ENCODE results near the gene ARAP1. TPM values are rescaled to one million over a fixed set of nuclear protein-coding genes. Genes with fewer than 3 reads are reported as not detected.

Gene ARAP1
- total RNA-seq, 3 donors from 2014 or later = 85.9 to 109 (median 97.0) TPM

DNA sequence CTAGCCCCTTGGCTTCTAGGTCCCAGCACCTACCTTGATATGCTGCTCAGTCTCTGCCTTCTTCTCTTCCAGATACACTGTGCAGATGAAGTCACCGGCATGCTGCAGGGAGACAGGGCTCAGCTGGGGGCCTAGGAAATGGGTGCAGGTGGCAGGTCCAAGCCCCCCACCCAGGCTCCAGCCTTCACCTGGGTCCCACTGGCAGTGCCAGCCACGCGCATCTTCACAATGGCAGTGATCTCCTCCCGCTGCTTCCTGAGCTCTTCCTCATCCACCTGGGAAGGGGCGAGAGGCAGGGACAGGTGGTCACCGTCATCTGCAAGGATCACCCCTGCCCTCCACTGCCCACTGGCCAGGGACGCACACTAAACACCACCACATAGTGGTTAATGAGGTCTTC lies 56.9 kb downstream of the ARAP1 start:
- Histone ChIP-seq H3K27ac (peak overlapping the region in 1 of 2 donors; percentile 12), H3K27me3 (no peaks in the 10 kb centered on the region), H3K36me3 (peaks cover 11% of the 10 kb centered on the region), H3K4me1 (no peaks in the 10 kb centered on the region), H3K9me3 (no peaks in the 10 kb centered on the region), H3K4me3 (no peak overlapping the region)
- TF ChIP-seq POLR2A (IDR thresholded peaks at IDR 0.05) (no peak), POLR2AphosphoS5 (IDR thresholded peaks at IDR 0.05) (no peak)
- TF ChIP-seq, protein P1, sequence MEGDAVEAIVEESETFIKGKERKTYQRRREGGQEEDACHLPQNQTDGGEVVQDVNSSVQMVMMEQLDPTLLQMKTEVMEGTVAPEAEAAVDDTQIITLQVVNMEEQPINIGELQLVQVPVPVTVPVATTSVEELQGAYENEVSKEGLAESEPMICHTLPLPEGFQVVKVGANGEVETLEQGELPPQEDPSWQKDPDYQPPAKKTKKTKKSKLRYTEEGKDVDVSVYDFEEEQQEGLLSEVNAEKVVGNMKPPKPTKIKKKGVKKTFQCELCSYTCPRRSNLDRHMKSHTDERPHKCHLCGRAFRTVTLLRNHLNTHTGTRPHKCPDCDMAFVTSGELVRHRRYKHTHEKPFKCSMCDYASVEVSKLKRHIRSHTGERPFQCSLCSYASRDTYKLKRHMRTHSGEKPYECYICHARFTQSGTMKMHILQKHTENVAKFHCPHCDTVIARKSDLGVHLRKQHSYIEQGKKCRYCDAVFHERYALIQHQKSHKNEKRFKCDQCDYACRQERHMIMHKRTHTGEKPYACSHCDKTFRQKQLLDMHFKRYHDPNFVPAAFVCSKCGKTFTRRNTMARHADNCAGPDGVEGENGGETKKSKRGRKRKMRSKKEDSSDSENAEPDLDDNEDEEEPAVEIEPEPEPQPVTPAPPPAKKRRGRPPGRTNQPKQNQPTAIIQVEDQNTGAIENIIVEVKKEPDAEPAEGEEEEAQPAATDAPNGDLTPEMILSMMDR (IDR thresholded peaks at IDR 0.05) = no peak
- no peak for DNase-seq (ENCODE audit: low spot score in 2 of 2)
- intact Hi-C loops (cut with DNase I; ENCODE audit: low total_unique reads) = no loop called here

DNA sequence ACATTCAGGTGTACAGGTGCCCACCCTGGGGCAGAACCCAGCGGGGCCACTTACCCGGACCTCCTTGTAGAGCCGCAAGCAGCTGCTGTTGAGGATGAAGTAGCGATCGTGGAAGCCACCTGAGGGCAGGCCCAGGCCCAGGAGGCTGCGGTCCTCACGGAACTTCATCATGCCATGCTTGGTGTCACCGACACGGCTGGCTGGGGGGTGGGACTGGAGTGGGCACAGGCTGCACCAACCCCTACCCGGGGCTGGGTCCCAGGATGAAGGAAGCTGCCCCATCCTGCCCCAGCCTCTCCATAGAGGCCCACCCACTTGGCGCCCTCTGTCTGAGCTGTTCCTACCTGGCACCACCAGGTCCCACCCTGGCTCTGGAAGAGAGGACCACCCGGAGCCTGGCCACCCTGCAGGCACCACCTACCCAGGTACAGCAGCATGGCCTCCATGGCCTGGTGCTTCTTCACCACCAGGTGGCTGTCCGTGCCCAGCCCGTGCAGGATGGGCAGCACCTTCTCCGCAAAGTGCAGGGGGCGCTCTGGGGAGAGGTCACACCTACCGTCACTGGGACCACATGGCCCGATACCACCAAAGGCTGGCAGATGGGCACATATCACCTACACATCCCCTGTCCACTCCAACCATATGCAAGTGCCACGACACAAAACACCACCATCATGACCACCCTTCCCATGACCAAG lies 58.8 kb downstream of the ARAP1 start:
- H3K4me3 ChIP-seq = no peak overlapping the region
- H3K27ac ChIP-seq = peak overlapping the region in 1 of 2 donors; percentile 39
- peaks cover 11% of the 10 kb centered on the region for H3K36me3 ChIP-seq
- intact Hi-C loops (cut with DNase I; ENCODE audit: low total_unique reads) = no loop called here
- no peak for DNase-seq (ENCODE audit: low spot score in 2 of 2)
- no peaks in the 10 kb centered on the region for H3K9me3 ChIP-seq
- TF ChIP-seq POLR2AphosphoS5 (IDR thresholded peaks at IDR 0.05) = no peak
- no peak for TF ChIP-seq POLR2A (IDR thresholded peaks at IDR 0.05)
- TF ChIP-seq, protein P1 (IDR thresholded peaks at IDR 0.05) = no peak
- H3K4me1 ChIP-seq = no peaks in the 10 kb centered on the region
- H3K27me3 ChIP-seq = no peaks in the 10 kb centered on the region

GRCh38 chr11:72692498-72693237 lies 59.5 kb downstream of the ARAP1 start:
- no peaks in the 10 kb centered on the region for H3K9me3 ChIP-seq
- no peaks in the 10 kb centered on the region for H3K4me1 ChIP-seq
- H3K36me3 ChIP-seq = peaks cover 11% of the 10 kb centered on the region
- peak overlapping the region in 1 of 2 donors; percentile 39 for H3K27ac ChIP-seq
- H3K27me3 ChIP-seq = no peaks in the 10 kb centered on the region
- H3K4me3 ChIP-seq = no peak overlapping the region
- TF ChIP-seq, protein P1 (IDR thresholded peaks at IDR 0.05) = no peak
- TF ChIP-seq POLR2AphosphoS5 (IDR thresholded peaks at IDR 0.05) = no peak
- DNase-seq (ENCODE audit: low spot score in 2 of 2) = no peak
- intact Hi-C loops (cut with DNase I; ENCODE audit: low total_unique reads) = no loop called here

GRCh38 chr11:72690166-72690565 lies 62.0 kb downstream of the ARAP1 start:
- TF ChIP-seq, protein P1 (IDR thresholded peaks at IDR 0.05) = no peak
- TF ChIP-seq POLR2A (IDR thresholded peaks at IDR 0.05) = no peak
- TF ChIP-seq POLR2AphosphoS5 (IDR thresholded peaks at IDR 0.05) = no peak
- Histone ChIP-seq H3K36me3 (no peaks in the 10 kb centered on the region), H3K27me3 (no peaks in the 10 kb centered on the region), H3K9me3 (no peaks in the 10 kb centered on the region), H3K4me1 (peaks cover 0 to under 1% of the 10 kb centered on the region in 2 donors), H3K4me3 (no peak overlapping the region), H3K27ac (peak overlapping the region in 1 of 2 donors; percentile 25)
- no peak for DNase-seq (ENCODE audit: low spot score in 2 of 2)
- intact Hi-C loops (cut with DNase I; ENCODE audit: low total_unique reads) = no loop called here

GRCh38 chr11:72688929-72689328 lies 63.3 kb downstream of the ARAP1 start:
- Histone ChIP-seq H3K36me3 (no peaks in the 10 kb centered on the region), H3K27ac (peak overlapping the region in 1 of 2 donors; percentile 55), H3K4me1 (peaks cover 0 to 3% of the 10 kb centered on the region in 2 donors), H3K27me3 (no peaks in the 10 kb centered on the region), H3K9me3 (no peaks in the 10 kb centered on the region), H3K4me3 (no peak overlapping the region)
- DNase-seq (ENCODE audit: low spot score in 2 of 2) = no peak
- intact Hi-C loops (cut with DNase I; ENCODE audit: low total_unique reads) = no loop called here
- no peak for TF ChIP-seq POLR2A (IDR thresholded peaks at IDR 0.05)
- TF ChIP-seq, protein P1 (IDR thresholded peaks at IDR 0.05) = no peak
